Fibroblast of lung (primary cell): ENCODE results near the gene MAJIN.

ENCODE experiments used
- CTCF ChIP-seq, 2 donors: IDR thresholded peaks in 1 of 2; conservative IDR thresholded peaks in 1 of 2; 1 replicate in 1 of 2; 2 replicates in 1 of 2; pipeline ENCODE4 v1.5.1; 2011 to 2012; ENCODE audit warnings: low read length in 2 of 2, control low read depth in 1 of 2, inconsistent platforms in 1 of 2, low read depth in 1 of 2, mild to moderate bottlenecking in 1 of 2
- EZH2 ChIP-seq: IDR thresholded peaks from 2 replicates; pipeline ENCODE4 v1.5.1; 2012; ENCODE audit warnings: low read length, control low read depth, mild to moderate bottlenecking; ENCODE audit errors: missing control alignments

GRCh38 chr11:64891215-64891848 lies 80.6 kb downstream of the MAJIN start:
- TF ChIP-seq CTCF (conservative IDR thresholded peaks at IDR 0.05 in 1 of 2, IDR thresholded peaks at IDR 0.05 in 1 of 2; ENCODE audit: low read depth in 1 of 2, low read length in 2 of 2) (no peak), EZH2 (no peak)
